Measurements from ENCODE around the gene EFHC2.

The EFHC2 gene

GRCh38 chrX:44247468-44247867 is 96.0 kb downstream of the EFHC2 start:
- Histone ChIP-seq H3K9ac (ENCODE audit: insufficient read length, low read depth) (no peak overlapping the region), H3K9me3 (ENCODE audit: insufficient read depth, low read length) (no peaks in the 10 kb centered on the region), H3K4me1 (ENCODE audit: insufficient read depth, insufficient read length) (no peaks in the 10 kb centered on the region), H3K4me3 (ENCODE audit: insufficient read length, low read depth) (no peak overlapping the region), H3K27me3 (ENCODE audit: insufficient read depth, insufficient read length) (no peaks in the 10 kb centered on the region), H3K36me3 (ENCODE audit: insufficient read depth, insufficient read length, low read length) (no peaks in the 10 kb centered on the region)
- no peak for TF ChIP-seq SUZ12 (IDR thresholded peaks at IDR 0.05; ENCODE audit: extremely low read depth, insufficient read depth, insufficient read length)
- no peak for TF ChIP-seq ZNF274 (IDR thresholded peaks at IDR 0.05; ENCODE audit: low read depth, low read length)
- no peak for TF ChIP-seq YY1 (IDR thresholded peaks at IDR 0.05; ENCODE audit: insufficient read depth, insufficient read length)
- no peak for DNase-seq (ENCODE audit: low read depth, low spot score)

GRCh38 chrX:44246826-44247225 is 96.6 kb downstream of the EFHC2 start:
- H3K4me1 ChIP-seq (ENCODE audit: insufficient read depth, insufficient read length): no peaks in the 10 kb centered on the region
- no peaks in the 10 kb centered on the region for H3K9me3 ChIP-seq (ENCODE audit: insufficient read depth, low read length)
- no peaks in the 10 kb centered on the region for H3K27me3 ChIP-seq (ENCODE audit: insufficient read depth, insufficient read length)
- no peak for DNase-seq (ENCODE audit: low read depth, low spot score)
- H3K9ac ChIP-seq (ENCODE audit: insufficient read length, low read depth): no peak overlapping the region
- TF ChIP-seq YY1 (IDR thresholded peaks at IDR 0.05; ENCODE audit: insufficient read depth, insufficient read length) (no peak), ZNF274 (IDR thresholded peaks at IDR 0.05; ENCODE audit: low read depth, low read length) (no peak)
- H3K36me3 ChIP-seq (ENCODE audit: insufficient read depth, insufficient read length, low read length): no peaks in the 10 kb centered on the region
- no peak overlapping the region for H3K4me3 ChIP-seq (ENCODE audit: insufficient read length, low read depth)

GRCh38 chrX:44245733-44246132 is 97.7 kb downstream of the EFHC2 start:
- H3K4me3 ChIP-seq (ENCODE audit: insufficient read length, low read depth): no peak overlapping the region

DNA sequence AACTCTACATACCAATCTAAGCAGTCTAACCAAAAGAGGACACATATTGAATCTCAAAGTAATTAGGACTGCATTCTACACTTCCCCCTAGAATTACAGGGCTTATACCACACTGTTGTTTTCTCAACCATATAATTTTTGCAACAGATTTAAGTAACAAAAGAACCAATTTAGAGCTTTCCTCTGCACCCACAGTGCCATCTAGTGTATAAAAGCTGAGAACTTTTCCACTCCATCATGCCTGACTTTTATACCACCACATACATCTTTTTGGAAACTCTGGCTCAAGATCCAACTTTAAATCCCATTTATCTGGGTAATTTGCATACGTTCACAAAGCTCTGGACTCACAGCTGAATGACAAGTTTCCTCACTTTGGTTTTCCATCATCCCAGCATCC is 99.5 kb downstream of the EFHC2 start:
- no peaks in the 10 kb centered on the region for H3K27me3 ChIP-seq (ENCODE audit: insufficient read depth, insufficient read length)
- H3K9ac ChIP-seq (ENCODE audit: insufficient read length, low read depth): no peak overlapping the region
- no peak for DNase-seq (ENCODE audit: low read depth, low spot score)
- TF ChIP-seq ZNF274 (IDR thresholded peaks at IDR 0.05; ENCODE audit: low read depth, low read length) (no peak), YY1 (IDR thresholded peaks at IDR 0.05; ENCODE audit: insufficient read depth, insufficient read length) (no peak), SUZ12 (IDR thresholded peaks at IDR 0.05; ENCODE audit: extremely low read depth, insufficient read depth, insufficient read length) (no peak)
- no peaks in the 10 kb centered on the region for H3K4me1 ChIP-seq (ENCODE audit: insufficient read depth, insufficient read length)
- H3K36me3 ChIP-seq (ENCODE audit: insufficient read depth, insufficient read length, low read length): no peaks in the 10 kb centered on the region
- H3K4me3 ChIP-seq (ENCODE audit: insufficient read length, low read depth): no peak overlapping the region
- no peaks in the 10 kb centered on the region for H3K9me3 ChIP-seq (ENCODE audit: insufficient read depth, low read length)

More at GRCh38 chrX:44245733-44246132, 97.7 kb downstream of the EFHC2 start:
- no peaks in the 10 kb centered on the region for H3K4me1 ChIP-seq (ENCODE audit: insufficient read depth, insufficient read length)
- TF ChIP-seq ZNF274 (IDR thresholded peaks at IDR 0.05; ENCODE audit: low read depth, low read length) (no peak), SUZ12 (IDR thresholded peaks at IDR 0.05; ENCODE audit: extremely low read depth, insufficient read depth, insufficient read length) (no peak), YY1 (IDR thresholded peaks at IDR 0.05; ENCODE audit: insufficient read depth, insufficient read length) (no peak)
- H3K27me3 ChIP-seq (ENCODE audit: insufficient read depth, insufficient read length): no peaks in the 10 kb centered on the region
- DNase-seq (ENCODE audit: low read depth, low spot score): no peak
- H3K9ac ChIP-seq (ENCODE audit: insufficient read length, low read depth): no peak overlapping the region
- H3K9me3 ChIP-seq (ENCODE audit: insufficient read depth, low read length): no peaks in the 10 kb centered on the region
- no peaks in the 10 kb centered on the region for H3K36me3 ChIP-seq (ENCODE audit: insufficient read depth, insufficient read length, low read length)

DNA sequence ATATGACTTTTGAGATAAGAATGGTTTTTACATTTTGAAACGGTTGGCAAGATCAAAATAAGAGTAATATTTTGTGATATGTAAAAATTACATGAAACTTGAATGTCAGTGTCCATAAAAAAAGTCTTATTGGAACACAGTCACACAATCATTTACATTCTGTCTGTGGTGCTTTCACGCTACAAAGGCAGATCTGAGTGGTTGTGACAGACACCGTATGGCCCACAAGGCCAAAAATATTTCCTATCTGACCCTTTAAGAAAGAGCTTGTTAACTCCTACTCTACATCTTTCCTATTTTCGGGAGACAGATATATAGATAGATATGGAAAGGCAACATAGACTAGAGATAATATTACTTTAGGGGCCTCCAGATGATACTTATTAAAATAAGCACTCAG is 101.9 kb downstream of the EFHC2 start:
- H3K4me1 ChIP-seq (ENCODE audit: insufficient read depth, insufficient read length): no peaks in the 10 kb centered on the region
- no peaks in the 10 kb centered on the region for H3K9me3 ChIP-seq (ENCODE audit: insufficient read depth, low read length)
- TF ChIP-seq SUZ12 (IDR thresholded peaks at IDR 0.05; ENCODE audit: extremely low read depth, insufficient read depth, insufficient read length): no peak
- no peak for TF ChIP-seq ZNF274 (IDR thresholded peaks at IDR 0.05; ENCODE audit: low read depth, low read length)
- TF ChIP-seq YY1 (IDR thresholded peaks at IDR 0.05; ENCODE audit: insufficient read depth, insufficient read length): no peak
- H3K27me3 ChIP-seq (ENCODE audit: insufficient read depth, insufficient read length): no peaks in the 10 kb centered on the region
- no peak overlapping the region for H3K9ac ChIP-seq (ENCODE audit: insufficient read length, low read depth)
- H3K36me3 ChIP-seq (ENCODE audit: insufficient read depth, insufficient read length, low read length): no peaks in the 10 kb centered on the region
- DNase-seq (ENCODE audit: low read depth, low spot score): no peak
- no peak overlapping the region for H3K4me3 ChIP-seq (ENCODE audit: insufficient read length, low read depth)

DNA sequence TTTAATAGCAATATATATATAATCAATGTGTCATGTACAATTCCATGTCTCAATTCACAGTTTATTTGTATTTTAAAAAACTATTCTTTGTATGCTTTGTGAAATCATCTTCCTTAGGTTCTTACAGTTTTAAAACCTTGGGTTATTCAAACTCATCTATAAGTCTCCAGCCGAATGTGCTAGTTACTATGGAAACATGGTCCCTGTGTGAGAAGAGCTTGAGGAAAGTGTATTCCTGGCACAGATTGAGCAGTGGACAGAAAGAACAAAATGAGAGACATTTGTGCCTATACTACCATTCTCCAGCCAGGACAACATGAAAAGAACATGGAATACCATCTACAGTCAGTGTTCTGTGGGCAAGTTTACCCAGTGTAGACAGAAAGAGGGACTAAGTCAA is 103.4 kb downstream of the EFHC2 start:
- H3K4me3 ChIP-seq (ENCODE audit: insufficient read length, low read depth): no peak overlapping the region
- no peak for TF ChIP-seq ZNF274 (IDR thresholded peaks at IDR 0.05; ENCODE audit: low read depth, low read length)
- TF ChIP-seq SUZ12 (IDR thresholded peaks at IDR 0.05; ENCODE audit: extremely low read depth, insufficient read depth, insufficient read length): no peak
- no peak for TF ChIP-seq YY1 (IDR thresholded peaks at IDR 0.05; ENCODE audit: insufficient read depth, insufficient read length)
- H3K4me1 ChIP-seq (ENCODE audit: insufficient read depth, insufficient read length): no peaks in the 10 kb centered on the region
- H3K9me3 ChIP-seq (ENCODE audit: insufficient read depth, low read length): no peaks in the 10 kb centered on the region
- H3K27me3 ChIP-seq (ENCODE audit: insufficient read depth, insufficient read length): no peaks in the 10 kb centered on the region
- no peak overlapping the region for H3K9ac ChIP-seq (ENCODE audit: insufficient read length, low read depth)
- no peak for DNase-seq (ENCODE audit: low read depth, low spot score)
- no peaks in the 10 kb centered on the region for H3K36me3 ChIP-seq (ENCODE audit: insufficient read depth, insufficient read length, low read length)

- TF ChIP-seq SUZ12 (IDR thresholded peaks at IDR 0.05; ENCODE audit: extremely low read depth, insufficient read depth, insufficient read length) (no peak), ZNF274 (IDR thresholded peaks at IDR 0.05; ENCODE audit: low read depth, low read length) (no peak), YY1 (IDR thresholded peaks at IDR 0.05; ENCODE audit: insufficient read depth, insufficient read length) (no peak)
- no peak for DNase-seq (ENCODE audit: low read depth, low spot score)
- Histone ChIP-seq H3K4me3 (ENCODE audit: insufficient read length, low read depth) (no peak overlapping the region), H3K9ac (ENCODE audit: insufficient read length, low read depth) (no peak overlapping the region), H3K36me3 (ENCODE audit: insufficient read depth, insufficient read length, low read length) (no peaks in the 10 kb centered on the region), H3K27me3 (ENCODE audit: insufficient read depth, insufficient read length) (no peaks in the 10 kb centered on the region), H3K9me3 (ENCODE audit: insufficient read depth, low read length) (no peaks in the 10 kb centered on the region), H3K4me1 (ENCODE audit: insufficient read depth, insufficient read length) (no peaks in the 10 kb centered on the region)
These were observed 104.4 kb downstream of the EFHC2 start for GRCh38 chrX:44239036-44239435.

- no peaks in the 10 kb centered on the region for H3K4me1 ChIP-seq (ENCODE audit: insufficient read depth, insufficient read length)
- H3K9ac ChIP-seq (ENCODE audit: insufficient read length, low read depth): no peak overlapping the region
- H3K27me3 ChIP-seq (ENCODE audit: insufficient read depth, insufficient read length): no peaks in the 10 kb centered on the region
- DNase-seq (ENCODE audit: low read depth, low spot score): no peak
- no peak overlapping the region for H3K4me3 ChIP-seq (ENCODE audit: insufficient read length, low read depth)
- TF ChIP-seq SUZ12 (IDR thresholded peaks at IDR 0.05; ENCODE audit: extremely low read depth, insufficient read depth, insufficient read length) (no peak), YY1 (IDR thresholded peaks at IDR 0.05; ENCODE audit: insufficient read depth, insufficient read length) (no peak), ZNF274 (IDR thresholded peaks at IDR 0.05; ENCODE audit: low read depth, low read length) (no peak)
- H3K9me3 ChIP-seq (ENCODE audit: insufficient read depth, low read length): no peaks in the 10 kb centered on the region
- H3K36me3 ChIP-seq (ENCODE audit: insufficient read depth, insufficient read length, low read length): no peaks in the 10 kb centered on the region
These were observed 107.9 kb downstream of the EFHC2 start for GRCh38 chrX:44235534-44235933.
